Endometrial microvascular endothelial cells (primary cell): Measurements from ENCODE around the gene LIN7C. TPM values are rescaled to one million over a fixed set of nuclear protein-coding genes. Genes with fewer than 3 reads are reported as not detected.
"Not testable (repeated sequence)": the region's sequence is repeated elsewhere in the genome, so short reads cannot be mapped to it uniquely, and the experiment has no call there.

Experiments
- in situ Hi-C: cut with HindIII; loops from 2 replicates; pipeline ENCODE4 v1.10.0; 2017; ENCODE audit warnings: low sequenced_read_pairs, low pct_unique_long_range_greater_than_20kb; ENCODE audit errors: inconsistent ontology term
- total RNA-seq: library from RNA; depleted of rRNA; stranded (reverse); fragments of >200 nt; gene quantifications from one replicate; pipeline ENCODE4 v1.2.3, GENCODE V29; 2015; ENCODE audit errors: inconsistent ontology term

The LIN7C gene
- total RNA-seq, 1 donor from 2014 or later = 36.6 TPM

GRCh38 chr11:27456140-27456794 lies 50.3 kb downstream of the LIN7C start:
- in situ Hi-C loops = no loop called here

DNA sequence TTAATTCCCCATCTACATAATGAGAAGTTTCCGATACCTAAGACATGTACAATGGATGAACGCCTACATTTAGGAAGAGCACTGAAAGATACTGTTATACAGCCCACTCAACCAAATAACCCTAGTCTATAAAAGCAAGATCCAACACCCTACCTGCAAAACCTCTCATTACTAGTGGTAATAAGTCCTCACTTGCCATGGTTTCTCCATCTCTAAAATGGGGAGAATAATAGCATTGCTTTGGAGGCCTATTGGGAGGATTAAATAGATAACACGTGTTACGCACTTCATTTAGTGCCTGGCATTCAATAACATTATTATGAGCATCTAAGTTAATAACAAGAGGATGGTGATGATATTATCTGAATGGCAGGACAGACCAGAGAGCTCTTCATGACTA lies 50.9 kb downstream of the LIN7C start:
- in situ Hi-C loops = no loop called here

GRCh38 chr11:27453701-27454100 lies 52.9 kb downstream of the LIN7C start:
- in situ Hi-C loops = no loop called here

DNA sequence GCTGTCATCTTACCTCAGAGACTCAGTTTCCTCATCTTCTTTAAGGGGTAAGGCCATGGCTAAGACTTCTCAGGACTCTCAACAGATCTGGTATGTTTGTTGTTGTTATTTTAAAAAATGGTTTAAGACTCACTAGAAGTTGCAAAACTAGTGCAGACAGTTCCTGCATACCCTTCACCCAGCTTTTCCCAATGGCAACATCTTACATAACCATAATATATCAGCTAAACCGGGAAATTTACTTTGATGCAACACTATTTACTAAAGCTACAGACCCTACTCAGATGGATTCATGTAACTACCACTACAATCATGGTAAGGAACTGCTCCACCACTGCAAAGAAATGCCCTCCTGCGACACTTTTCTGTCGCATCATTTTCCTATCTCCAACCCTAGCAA lies 54.4 kb downstream of the LIN7C start:
- in situ Hi-C loops = no loop called here

DNA sequence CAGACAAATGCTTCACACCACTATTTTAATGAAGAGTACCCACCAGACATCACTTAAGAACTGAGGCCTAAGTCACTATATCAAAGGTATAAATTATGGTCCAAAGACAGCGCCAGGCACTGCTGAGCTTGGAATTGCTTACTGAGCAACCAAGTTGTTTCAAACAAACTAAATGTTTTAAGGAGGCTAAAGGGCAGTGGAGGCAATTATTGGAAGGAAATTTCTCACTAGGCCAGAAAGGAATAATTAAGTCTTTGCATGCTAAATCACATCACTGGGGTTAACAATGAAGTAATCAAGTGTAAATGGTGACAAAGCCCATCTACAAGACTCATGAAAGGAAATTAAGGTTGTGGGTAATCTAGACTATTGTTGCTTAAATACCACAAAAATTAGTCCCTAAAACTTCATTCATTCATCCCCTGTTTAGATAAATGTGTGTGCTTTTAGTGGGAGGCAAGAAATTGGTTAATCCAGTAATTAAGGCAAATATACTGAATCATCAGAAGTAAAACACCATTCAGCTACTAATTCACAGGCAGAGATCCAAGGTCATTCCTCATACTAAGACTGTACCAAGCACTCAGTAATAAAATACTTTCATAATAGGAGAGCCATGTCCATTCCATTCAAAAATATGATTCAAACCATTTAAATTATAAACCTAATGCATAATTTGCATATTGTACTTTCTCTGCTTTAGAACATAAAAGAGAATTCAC lies 55.2 kb downstream of the LIN7C start:
- in situ Hi-C loops = no loop called here

DNA sequence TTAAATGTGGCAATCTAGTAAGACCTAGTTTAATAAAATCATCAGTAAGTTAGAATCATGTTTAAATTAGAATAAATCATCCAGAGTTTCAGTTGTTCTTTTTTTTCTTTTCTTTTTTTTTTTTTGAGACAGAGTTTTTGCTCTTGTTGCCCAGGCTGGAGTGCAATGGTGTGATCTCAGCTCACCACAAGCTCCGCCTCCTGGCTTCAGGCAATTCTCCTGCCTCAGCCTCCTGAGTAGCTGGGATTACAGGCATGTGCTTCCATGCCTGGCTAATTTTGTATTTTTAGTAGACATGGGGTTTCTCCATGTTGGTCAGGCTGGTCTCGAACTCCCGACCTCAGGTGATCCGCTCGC lies 58.4 kb downstream of the LIN7C start:
- in situ Hi-C loops = not testable (repeated sequence)

DNA sequence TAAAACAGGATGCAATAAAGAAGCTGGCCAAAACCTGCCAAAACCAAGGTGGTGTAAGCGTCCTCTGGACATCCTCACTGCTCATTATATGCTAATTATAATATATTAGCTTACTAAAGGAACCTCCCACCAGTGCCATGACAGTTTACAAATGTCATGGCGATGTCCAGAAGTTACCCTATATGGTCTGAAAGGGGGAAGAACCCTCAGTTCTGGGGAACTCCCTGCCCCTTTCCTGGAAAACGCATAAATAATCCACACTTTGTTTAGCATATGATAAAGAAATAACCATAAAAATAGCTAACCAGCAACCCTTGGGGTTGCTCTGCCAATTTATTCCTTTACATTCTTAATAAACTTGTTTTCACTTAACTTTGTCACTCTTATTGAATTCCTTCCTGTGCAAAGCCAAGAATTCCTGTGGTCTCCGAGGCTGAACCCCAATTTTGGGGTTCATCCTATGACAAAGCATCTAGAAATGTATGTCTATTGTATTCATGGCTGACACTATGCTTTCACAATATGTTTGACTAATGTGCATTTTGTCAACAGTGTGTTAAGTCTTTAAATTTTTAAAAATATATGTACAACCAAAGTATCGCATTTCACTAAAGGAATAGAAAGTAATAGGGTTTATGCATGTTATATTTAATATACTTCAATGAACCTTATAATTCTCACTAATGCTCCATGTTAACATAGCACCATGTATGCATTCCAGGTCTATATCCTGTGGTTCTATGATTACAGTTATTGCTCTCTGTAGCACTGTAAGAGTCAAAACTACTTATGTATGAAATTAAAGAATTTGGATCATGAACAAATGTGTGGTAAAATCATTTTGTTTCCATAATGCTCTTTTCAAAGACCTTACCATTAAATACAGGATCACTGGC lies 59.0 kb downstream of the LIN7C start:
- in situ Hi-C loops = no loop called here

DNA sequence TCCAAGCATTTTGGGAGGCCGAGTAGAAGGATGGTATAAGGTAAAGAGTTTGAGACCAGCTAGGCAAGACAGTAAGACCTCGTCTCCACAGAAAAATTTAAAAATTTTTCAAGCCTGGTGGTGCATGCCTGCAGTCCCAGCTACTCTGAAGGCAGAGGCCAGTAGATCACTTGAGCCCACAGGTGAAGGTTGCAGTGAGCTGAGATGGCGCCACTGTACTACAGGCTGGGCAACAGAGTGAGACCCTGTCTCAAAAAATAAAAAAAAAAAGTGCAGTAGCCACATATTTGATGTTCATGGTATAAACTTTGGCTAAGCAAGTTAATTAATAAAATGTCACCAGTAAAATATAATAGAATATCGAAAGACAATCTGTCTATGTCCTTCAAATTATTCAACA lies 60.9 kb downstream of the LIN7C start:
- in situ Hi-C loops = no loop called here

- in situ Hi-C loops = no loop called here
Measured at GRCh38 chr11:27444801-27445215, 61.8 kb downstream of the LIN7C start.

Other genes starting within 250 kb of the LIN7C start
- 5.4 TPM for gene CCDC34, start 143.6 kb downstream of the LIN7C start, total RNA-seq
- gene LGR4, start 34.0 kb downstream of the LIN7C start, total RNA-seq = 3.7 TPM
- 6.1 TPM for gene BDNF, start 193.7 kb upstream of the LIN7C start, total RNA-seq